ENCODE measurements around the gene SF3A2.

- TF ChIP-seq POLR2AphosphoS5 (IDR thresholded peaks at IDR 0.05; ENCODE audit: insufficient read depth in 1 of 2, low read depth in 1 of 2): no peak
- no peak for TF ChIP-seq POLR2A (IDR thresholded peaks at IDR 0.05)
- TF ChIP-seq, protein P1, sequence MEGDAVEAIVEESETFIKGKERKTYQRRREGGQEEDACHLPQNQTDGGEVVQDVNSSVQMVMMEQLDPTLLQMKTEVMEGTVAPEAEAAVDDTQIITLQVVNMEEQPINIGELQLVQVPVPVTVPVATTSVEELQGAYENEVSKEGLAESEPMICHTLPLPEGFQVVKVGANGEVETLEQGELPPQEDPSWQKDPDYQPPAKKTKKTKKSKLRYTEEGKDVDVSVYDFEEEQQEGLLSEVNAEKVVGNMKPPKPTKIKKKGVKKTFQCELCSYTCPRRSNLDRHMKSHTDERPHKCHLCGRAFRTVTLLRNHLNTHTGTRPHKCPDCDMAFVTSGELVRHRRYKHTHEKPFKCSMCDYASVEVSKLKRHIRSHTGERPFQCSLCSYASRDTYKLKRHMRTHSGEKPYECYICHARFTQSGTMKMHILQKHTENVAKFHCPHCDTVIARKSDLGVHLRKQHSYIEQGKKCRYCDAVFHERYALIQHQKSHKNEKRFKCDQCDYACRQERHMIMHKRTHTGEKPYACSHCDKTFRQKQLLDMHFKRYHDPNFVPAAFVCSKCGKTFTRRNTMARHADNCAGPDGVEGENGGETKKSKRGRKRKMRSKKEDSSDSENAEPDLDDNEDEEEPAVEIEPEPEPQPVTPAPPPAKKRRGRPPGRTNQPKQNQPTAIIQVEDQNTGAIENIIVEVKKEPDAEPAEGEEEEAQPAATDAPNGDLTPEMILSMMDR (IDR thresholded peaks at IDR 0.05): no peak
Measured at GRCh38 chr19:2250766-2251105, 14.1 kb downstream of the SF3A2 start.

All from vagina (tissue), 2 donors.